Uterus (tissue), 2 donors: ENCODE data around the gene TOP1.

Experiments used
- POLR2A ChIP-seq, 2 donors: fragments of 450-650 bp; IDR thresholded peaks; one replicate each; pipeline ENCODE4 v1.6.1; 2016; ENCODE audit warnings: antibody characterized with exemption in 2 of 2, mild to moderate bottlenecking in 1 of 2, moderate library complexity in 1 of 2
- TF ChIP-seq, protein P1 (sequence below), 4 experiments: fragments of 200-600 bp in 2 of 4; fragments of 450-650 bp in 2 of 4; sonication (generic) in 2 of 4; IDR thresholded peaks; one replicate each; pipeline ENCODE4 v1.5.1; 2016 to 2019; ENCODE audit warnings: antibody characterized with exemption in 4 of 4, mild to moderate bottlenecking in 2 of 4, moderate library complexity in 1 of 4

DNA sequence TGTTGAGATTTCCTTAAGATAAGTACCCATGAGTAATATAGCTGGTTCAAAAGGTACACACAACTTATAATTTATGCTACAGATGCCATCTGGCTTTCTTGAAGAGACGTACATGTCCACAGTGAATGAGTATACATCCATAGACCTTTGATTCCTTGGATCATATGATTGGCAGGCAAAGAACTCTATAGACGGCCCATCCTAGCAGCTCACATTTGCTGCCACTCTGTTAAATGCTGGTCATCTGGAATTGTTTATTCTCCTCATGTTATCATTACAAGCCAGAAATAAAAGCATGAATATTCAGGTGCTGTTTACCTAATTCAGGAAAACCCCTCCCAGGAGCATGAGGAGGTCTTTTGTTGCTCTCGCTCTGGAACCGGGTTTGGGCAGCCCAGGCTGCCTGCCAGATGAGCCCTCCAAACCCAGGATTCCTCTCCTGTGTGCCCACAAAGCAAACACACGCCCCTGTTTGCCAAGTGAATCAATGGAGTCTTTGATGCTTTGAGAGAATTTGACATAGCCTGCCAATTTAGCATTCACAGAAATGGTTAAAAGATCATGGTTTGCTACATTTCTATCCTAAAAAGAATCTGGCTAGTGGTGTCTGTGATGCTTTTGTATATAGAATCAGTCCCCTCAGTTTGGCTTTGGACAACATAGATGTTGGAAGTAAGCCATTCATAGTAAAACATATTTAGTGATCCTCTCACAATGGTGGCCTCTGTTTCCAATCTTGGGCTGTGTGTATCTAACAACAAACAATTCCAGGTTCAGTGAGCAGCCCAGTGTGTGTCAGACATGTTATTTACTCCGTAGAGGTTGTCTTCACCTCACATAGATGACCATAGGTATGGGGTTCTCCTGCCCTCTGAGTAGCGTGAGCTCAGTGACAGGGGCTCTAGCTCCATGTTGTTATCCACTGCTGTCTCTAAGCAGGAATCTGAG lies 91.3 kb downstream of the TOP1 start:
- no peak for TF ChIP-seq POLR2A (IDR thresholded peaks at IDR 0.05)
- TF ChIP-seq, protein P1, sequence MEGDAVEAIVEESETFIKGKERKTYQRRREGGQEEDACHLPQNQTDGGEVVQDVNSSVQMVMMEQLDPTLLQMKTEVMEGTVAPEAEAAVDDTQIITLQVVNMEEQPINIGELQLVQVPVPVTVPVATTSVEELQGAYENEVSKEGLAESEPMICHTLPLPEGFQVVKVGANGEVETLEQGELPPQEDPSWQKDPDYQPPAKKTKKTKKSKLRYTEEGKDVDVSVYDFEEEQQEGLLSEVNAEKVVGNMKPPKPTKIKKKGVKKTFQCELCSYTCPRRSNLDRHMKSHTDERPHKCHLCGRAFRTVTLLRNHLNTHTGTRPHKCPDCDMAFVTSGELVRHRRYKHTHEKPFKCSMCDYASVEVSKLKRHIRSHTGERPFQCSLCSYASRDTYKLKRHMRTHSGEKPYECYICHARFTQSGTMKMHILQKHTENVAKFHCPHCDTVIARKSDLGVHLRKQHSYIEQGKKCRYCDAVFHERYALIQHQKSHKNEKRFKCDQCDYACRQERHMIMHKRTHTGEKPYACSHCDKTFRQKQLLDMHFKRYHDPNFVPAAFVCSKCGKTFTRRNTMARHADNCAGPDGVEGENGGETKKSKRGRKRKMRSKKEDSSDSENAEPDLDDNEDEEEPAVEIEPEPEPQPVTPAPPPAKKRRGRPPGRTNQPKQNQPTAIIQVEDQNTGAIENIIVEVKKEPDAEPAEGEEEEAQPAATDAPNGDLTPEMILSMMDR (IDR thresholded peaks at IDR 0.05), result no peak
